Fibroblast of lung (primary cell): ENCODE data around the gene SCGN. TPM values are rescaled to one million over a fixed set of nuclear protein-coding genes. Genes with fewer than 3 reads are reported as not detected.

ENCODE experiments used
- DNase-seq, 2 donors: peaks; one replicate each; pipeline versions ENCODE4 v3.0.0 to v3.0.0-alpha.2; 2010; ENCODE audit warnings: low read depth in 2 of 2
- H2AFZ ChIP-seq: 2 replicates; pipeline ENCODE4 v1.5.1; 2012; ENCODE audit warnings: low read length, control low read depth, inconsistent platforms
- H3K27ac ChIP-seq: 2 replicates; pipeline ENCODE4 v1.5.1; 2011; ENCODE audit warnings: low read length, control low read depth; ENCODE audit not compliant: insufficient read depth
- H3K27me3 ChIP-seq: 2 replicates; pipeline ENCODE4 v1.5.1; 2011; ENCODE audit warnings: mild to moderate bottlenecking, low read length; ENCODE audit not compliant: control insufficient read depth, insufficient read depth
- H3K36me3 ChIP-seq: 2 replicates; pipeline ENCODE4 v1.5.1; 2011; ENCODE audit warnings: low read length; ENCODE audit not compliant: control insufficient read depth, insufficient read depth
- H3K4me1 ChIP-seq: 2 replicates; pipeline ENCODE4 v1.5.1; 2011; ENCODE audit warnings: low read length; ENCODE audit not compliant: control insufficient read depth, insufficient read depth; ENCODE audit errors: extremely low read depth
- H3K4me2 ChIP-seq: 2 replicates; pipeline ENCODE4 v1.5.1; 2011; ENCODE audit warnings: low read length, control low read depth; ENCODE audit not compliant: insufficient read depth; ENCODE audit errors: extremely low read depth
- H3K4me3 ChIP-seq, 4 experiments: fragments of 200-600 bp in 1 of 4; sonication (generic) in 1 of 4; replicated peaks in 1 of 4; 2 replicates each; pipeline ENCODE4 v1.5.1; 2011 to 2016; ENCODE audit warnings: low read length in 4 of 4, low read depth in 3 of 4, mild to moderate bottlenecking in 3 of 4, control low read depth in 2 of 4, inconsistent platforms in 1 of 4, mixed read lengths in 1 of 4; ENCODE audit not compliant: insufficient read depth in 1 of 4; ENCODE audit errors: control extremely low read depth in 1 of 4
- H3K79me2 ChIP-seq: 2 replicates; pipeline ENCODE4 v1.5.1; 2012; ENCODE audit warnings: mild to moderate bottlenecking, low read length, inconsistent platforms; ENCODE audit not compliant: control insufficient read depth, insufficient read depth
- H3K9ac ChIP-seq: 2 replicates; pipeline ENCODE4 v1.5.1; 2011; ENCODE audit warnings: mild to moderate bottlenecking, low read length, control low read depth; ENCODE audit not compliant: insufficient read depth
- H3K9me3 ChIP-seq: 2 replicates; pipeline ENCODE4 v1.5.1; 2012; ENCODE audit warnings: low read depth, low read length; ENCODE audit not compliant: control insufficient read depth, insufficient read depth
- H4K20me1 ChIP-seq: 2 replicates; pipeline ENCODE4 v1.5.1; 2011; ENCODE audit warnings: low read length; ENCODE audit not compliant: control insufficient read depth, insufficient read depth; ENCODE audit errors: extremely low read depth
- EZH2 ChIP-seq: IDR thresholded peaks from 2 replicates; pipeline ENCODE4 v1.5.1; 2012; ENCODE audit warnings: low read length, control low read depth, mild to moderate bottlenecking; ENCODE audit errors: missing control alignments
- polyA plus RNA-seq, 2 donors: library from polyadenylated mRNA; depleted of rRNA in 1 of 2; stranded (reverse) in 1 of 2; unstranded in 1 of 2; fragments of >200 nt; gene quantifications; 2 replicates each; pipeline ENCODE4 v1.2.1, GENCODE V29; 2011 to 2012; ENCODE audit warnings: missing spikeins in 1 of 2
- total RNA-seq: library from RNA; depleted of rRNA; stranded (reverse); fragments of >200 nt; gene quantifications from 2 replicates; pipeline ENCODE4 v1.2.1, GENCODE V29; 2014
- TF ChIP-seq, protein P1 (sequence below), 2 donors: IDR thresholded peaks in 1 of 2; conservative IDR thresholded peaks in 1 of 2; 1 replicate in 1 of 2; 2 replicates in 1 of 2; pipeline ENCODE4 v1.5.1; 2011 to 2012; ENCODE audit warnings: low read length in 2 of 2, control low read depth in 1 of 2, inconsistent platforms in 1 of 2, low read depth in 1 of 2, mild to moderate bottlenecking in 1 of 2

SCGN gene
- total and polyA plus RNA-seq, 2 donors (not counting 1 experiment from before 2014, with no cell fraction given) = not detected

DNA sequence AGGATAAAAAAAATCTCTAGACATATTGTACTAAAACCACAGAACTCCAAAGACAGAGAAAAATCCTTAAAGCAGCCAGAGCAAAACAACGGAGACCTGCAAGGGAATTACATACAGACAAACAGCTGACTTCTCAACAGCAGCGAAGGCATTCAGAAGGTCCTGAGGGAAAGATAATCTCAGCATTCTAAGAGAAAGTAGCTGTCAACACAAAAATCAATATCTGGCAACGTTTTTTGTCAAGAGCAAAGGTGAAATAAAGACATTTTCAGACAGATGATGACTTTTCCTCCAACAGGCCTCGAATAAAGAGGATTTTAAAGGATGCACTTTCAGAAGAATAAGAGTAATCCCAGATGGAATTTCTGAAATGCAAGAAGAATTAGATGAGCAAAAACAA, 6.1 kb upstream of the SCGN start:
- Histone ChIP-seq H3K79me2 (no peaks in the 10 kb centered on the region), H3K36me3 (no peaks in the 10 kb centered on the region), H3K9ac (no peak overlapping the region), H2AFZ (no peak overlapping the region), H3K27me3 (no peaks in the 10 kb centered on the region), H3K27ac (no peak overlapping the region), H3K4me1 (no peaks in the 10 kb centered on the region), H3K4me3 (no peak overlapping the region), H3K4me2 (no peak overlapping the region), H4K20me1 (no peaks in the 10 kb centered on the region), H3K9me3 (no peaks in the 10 kb centered on the region)
- TF ChIP-seq, protein P1, sequence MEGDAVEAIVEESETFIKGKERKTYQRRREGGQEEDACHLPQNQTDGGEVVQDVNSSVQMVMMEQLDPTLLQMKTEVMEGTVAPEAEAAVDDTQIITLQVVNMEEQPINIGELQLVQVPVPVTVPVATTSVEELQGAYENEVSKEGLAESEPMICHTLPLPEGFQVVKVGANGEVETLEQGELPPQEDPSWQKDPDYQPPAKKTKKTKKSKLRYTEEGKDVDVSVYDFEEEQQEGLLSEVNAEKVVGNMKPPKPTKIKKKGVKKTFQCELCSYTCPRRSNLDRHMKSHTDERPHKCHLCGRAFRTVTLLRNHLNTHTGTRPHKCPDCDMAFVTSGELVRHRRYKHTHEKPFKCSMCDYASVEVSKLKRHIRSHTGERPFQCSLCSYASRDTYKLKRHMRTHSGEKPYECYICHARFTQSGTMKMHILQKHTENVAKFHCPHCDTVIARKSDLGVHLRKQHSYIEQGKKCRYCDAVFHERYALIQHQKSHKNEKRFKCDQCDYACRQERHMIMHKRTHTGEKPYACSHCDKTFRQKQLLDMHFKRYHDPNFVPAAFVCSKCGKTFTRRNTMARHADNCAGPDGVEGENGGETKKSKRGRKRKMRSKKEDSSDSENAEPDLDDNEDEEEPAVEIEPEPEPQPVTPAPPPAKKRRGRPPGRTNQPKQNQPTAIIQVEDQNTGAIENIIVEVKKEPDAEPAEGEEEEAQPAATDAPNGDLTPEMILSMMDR (conservative IDR thresholded peaks at IDR 0.05 in 1 of 2, IDR thresholded peaks at IDR 0.05 in 1 of 2; ENCODE audit: low read depth in 1 of 2, low read length in 2 of 2) = no peak
- no peak for DNase-seq

DNA sequence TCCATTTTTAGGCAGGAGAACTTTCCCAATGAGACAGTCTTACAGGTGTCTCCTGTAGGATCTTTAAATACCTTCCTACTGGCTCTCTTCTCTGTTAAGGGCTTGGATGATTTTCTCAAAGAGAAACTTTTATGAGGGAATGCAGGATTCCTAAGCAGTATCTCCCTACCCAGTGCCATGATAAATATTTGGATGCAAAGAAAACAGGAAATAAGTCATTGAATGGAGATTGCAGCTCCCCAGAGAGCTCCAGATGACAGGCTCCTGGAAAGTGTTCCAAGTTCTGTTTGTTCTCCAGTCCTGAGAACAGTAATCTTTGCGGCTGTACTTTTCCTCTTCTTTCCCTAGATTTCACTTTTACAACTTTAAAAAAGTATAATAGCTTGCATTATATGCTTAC, 2.4 kb upstream of the SCGN start:
- Histone ChIP-seq H3K4me1 (no peaks in the 10 kb centered on the region), H4K20me1 (no peaks in the 10 kb centered on the region), H3K36me3 (no peaks in the 10 kb centered on the region), H3K27me3 (no peaks in the 10 kb centered on the region), H3K9ac (no peak overlapping the region), H3K4me2 (no peak overlapping the region), H2AFZ (no peak overlapping the region), H3K79me2 (no peaks in the 10 kb centered on the region), H3K4me3 (no peak overlapping the region), H3K9me3 (no peaks in the 10 kb centered on the region), H3K27ac (no peak overlapping the region)
- TF ChIP-seq EZH2 = no peak
- TF ChIP-seq, protein P1 (conservative IDR thresholded peaks at IDR 0.05 in 1 of 2, IDR thresholded peaks at IDR 0.05 in 1 of 2; ENCODE audit: low read depth in 1 of 2, low read length in 2 of 2) = no peak
- no peak for DNase-seq

DNA sequence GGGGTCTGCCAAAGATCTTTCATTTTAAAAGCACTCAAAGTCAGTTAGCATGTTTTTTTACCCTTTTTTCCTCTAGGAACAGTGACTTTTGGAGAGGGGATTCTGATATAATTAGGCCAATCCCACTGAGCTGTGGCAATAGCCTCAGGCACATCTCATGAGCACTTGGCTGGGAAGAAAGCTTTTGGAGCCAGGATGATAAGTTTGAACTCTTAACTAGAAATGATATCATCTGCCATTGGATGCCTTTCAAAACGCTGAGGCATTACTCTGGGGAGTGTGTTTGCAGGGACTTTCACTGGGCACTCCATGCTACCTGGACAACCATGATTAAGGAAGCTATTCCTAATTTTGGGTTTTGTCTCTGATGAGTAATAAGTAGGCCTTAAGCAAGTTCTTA, 3.7 kb downstream of the SCGN start:
- Histone ChIP-seq H4K20me1 (no peaks in the 10 kb centered on the region), H3K27me3 (no peaks in the 10 kb centered on the region), H3K9me3 (no peaks in the 10 kb centered on the region), H3K36me3 (no peaks in the 10 kb centered on the region), H3K79me2 (no peaks in the 10 kb centered on the region), H3K27ac (no peak overlapping the region), H3K4me2 (no peak overlapping the region), H3K4me1 (no peaks in the 10 kb centered on the region), H3K9ac (no peak overlapping the region), H3K4me3 (no peak overlapping the region), H2AFZ (no peak overlapping the region)
- DNase-seq = no peak
- TF ChIP-seq, protein P1 (conservative IDR thresholded peaks at IDR 0.05 in 1 of 2, IDR thresholded peaks at IDR 0.05 in 1 of 2; ENCODE audit: low read depth in 1 of 2, low read length in 2 of 2) = no peak
- TF ChIP-seq EZH2 = no peak
